HCT116 (cell line): ENCODE results near the gene NABP2. TPM values are rescaled to one million over a fixed set of nuclear protein-coding genes. Genes with fewer than 3 reads are reported as not detected.

Source experiments
- ATAC-seq: fragments of 200-7000 bp; cut with Tn5 transposase; 2 replicates; pipeline ENCODE4 v1.9.1; 2020; ENCODE audit warnings: mild to moderate bottlenecking, moderate library complexity
- BruUV-seq: library from RNA; stranded (reverse); fragments of 400-500 nt; replicated peaks from 2 replicates; lab custom pipeline; 2021; lab: Mats Ljungman, UMichigan
- CTCF ChIA-PET: fragments of 300-600 bp; sonication (Branson Sonifier 250); formaldehyde crosslinking; loops from one replicate; lab custom pipeline; 2021; ENCODE audit warnings: antibody characterized with exemption; lab: Charles Lee
- POLR2A ChIA-PET: fragments of 300-600, 350-600 bp; sonication (Branson Sonifier 250); formaldehyde crosslinking; loops from one replicate; lab custom pipeline; 2021; ENCODE audit warnings: antibody characterized with exemption; lab: Charles Lee
- RAD21 ChIA-PET, 2 experiments: fragments of 300-600 bp; sonication (Branson Sonifier 250); formaldehyde crosslinking; loops; one replicate each; lab custom pipeline; 2023; ENCODE audit warnings: low total read pairs in 2 of 2; ENCODE audit not compliant: uncharacterized antibody in 2 of 2, unreplicated experiment in 2 of 2, low non-redundant PET in 1 of 2; lab: Charles Lee
- DNase-seq: peaks from one replicate; pipeline ENCODE4 v3.0.0-alpha.2; 2010; ENCODE audit warnings: low read depth, low spot score
- H2AFZ ChIP-seq: fragments of 200-600 bp; shearing (Covaris generic), sonication (generic); 2 replicates; pipeline ENCODE4 v1.6.1; 2017; ENCODE audit warnings: low read depth, mixed run types, mixed read lengths, antibody characterized with exemption, low read length; ENCODE audit not compliant: poor library complexity, severe bottlenecking
- H3K27ac ChIP-seq: 2 replicates; pipeline ENCODE4 v1.5.1; 2012; ENCODE audit warnings: low read depth, low read length
- H3K27me3 ChIP-seq: fragments of 200-600 bp; sonication (generic); 2 replicates; pipeline ENCODE4 v1.6.1; 2016; ENCODE audit warnings: mixed run types, low read length, mixed read lengths; ENCODE audit not compliant: insufficient read depth
- H3K36me3 ChIP-seq, 2 experiments: fragments of 200-500 bp in 1 of 2; fragments of 200-600 bp in 1 of 2; sonication (Bioruptor generic) in 1 of 2; sonication (generic) in 1 of 2; 2 replicates each; pipeline versions ENCODE4 v1.5.1 to v1.6.1; 2014 to 2016; ENCODE audit warnings: low read length in 2 of 2, inconsistent platforms in 1 of 2, mixed read lengths in 1 of 2, mixed run types in 1 of 2; ENCODE audit not compliant: insufficient read depth in 2 of 2, control insufficient read depth in 1 of 2
- H3K4me1 ChIP-seq, 2 experiments: fragments of 200-600 bp in 1 of 2; sonication (generic) in 1 of 2; 2 replicates each; pipeline versions ENCODE4 v1.5.1 to v1.6.1; 2012 to 2017; ENCODE audit warnings: low read length in 2 of 2, inconsistent platforms in 1 of 2, mild to moderate bottlenecking in 1 of 2, mixed read lengths in 1 of 2, mixed run types in 1 of 2, moderate library complexity in 1 of 2; ENCODE audit not compliant: insufficient read depth in 2 of 2, control insufficient read depth in 1 of 2
- H3K4me2 ChIP-seq: fragments of 200-600 bp; sonication (generic); 2 replicates; pipeline ENCODE4 v1.6.1; 2017; ENCODE audit warnings: mixed run types, low read length, mixed read lengths
- H3K4me3 ChIP-seq, 2 experiments: fragments of 200-600 bp in 1 of 2; sonication (generic) in 1 of 2; replicated peaks in 1 of 2; 2 replicates each; pipeline ENCODE4 v1.5.1; 2011 to 2016; ENCODE audit warnings: low read length in 2 of 2, control low read depth in 1 of 2, low read depth in 1 of 2, mild to moderate bottlenecking in 1 of 2, mixed read lengths in 1 of 2, mixed run types in 1 of 2
- H3K79me2 ChIP-seq: fragments of 200-600 bp; sonication (generic); 2 replicates; pipeline ENCODE4 v1.6.1; 2017; ENCODE audit warnings: mild to moderate bottlenecking, mixed run types, low read length, moderate library complexity, mixed read lengths; ENCODE audit not compliant: insufficient read depth
- H3K9ac ChIP-seq: fragments of 200-600 bp; sonication (generic); 2 replicates; pipeline ENCODE4 v1.6.1; 2016; ENCODE audit warnings: low read length, mixed read lengths
- H3K9me2 ChIP-seq: fragments of 200-600 bp; sonication (generic), shearing (Covaris generic); 2 replicates; pipeline ENCODE4 v1.6.1; 2017; ENCODE audit warnings: mixed run types, mild to moderate bottlenecking, moderate library complexity; ENCODE audit not compliant: insufficient read depth
- H3K9me3 ChIP-seq, 2 experiments: fragments of 200-500 bp in 1 of 2; fragments of 200-600 bp in 1 of 2; sonication (Bioruptor generic) in 1 of 2; sonication (generic) in 1 of 2; 2 replicates each; pipeline ENCODE4 v1.6.1; 2014 to 2017; ENCODE audit warnings: low read length in 2 of 2, mixed read lengths in 2 of 2, inconsistent platforms in 1 of 2, low read depth in 1 of 2, mild to moderate bottlenecking in 1 of 2, mixed run types in 1 of 2, moderate library complexity in 1 of 2; ENCODE audit not compliant: control insufficient read depth in 1 of 2, insufficient read depth in 1 of 2
- H4K20me1 ChIP-seq: fragments of 200-600 bp; sonication (generic), shearing (Covaris generic); 2 replicates; pipeline ENCODE4 v1.6.1; 2017; ENCODE audit warnings: mixed run types, mild to moderate bottlenecking, moderate library complexity; ENCODE audit not compliant: insufficient read depth
- EZH2 ChIP-seq: fragments of 200-600 bp; sonication (generic); IDR thresholded peaks from 2 replicates; pipeline ENCODE4 v1.6.1; 2017; ENCODE audit warnings: antibody characterized with exemption, mixed run types
- JUND ChIP-seq: IDR thresholded peaks from 2 replicates; pipeline ENCODE4 v1.6.1; 2012
- RAD21 ChIP-seq: IDR thresholded peaks from 2 replicates; pipeline ENCODE4 v1.6.1; 2012; ENCODE audit warnings: low read depth, mild to moderate bottlenecking
- SRF ChIP-seq: IDR thresholded peaks from 2 replicates; pipeline ENCODE4 v1.6.1; 2012; ENCODE audit warnings: low read depth
- YY1 ChIP-seq: IDR thresholded peaks from 2 replicates; pipeline ENCODE4 v1.6.1; 2011; ENCODE audit warnings: low read length, low read depth, moderate library complexity, mild to moderate bottlenecking; ENCODE audit not compliant: insufficient replicate concordance; ENCODE audit errors: extremely low read depth
- intact Hi-C: fragments of 100-400 bp; cut with micrococcal nuclease; formaldehyde crosslinking; loops from 2 replicates; pipeline ENCODE4 v1.10.0; 2022
- total RNA-seq: library from RNA; stranded (reverse); gene quantifications from one replicate; pipeline ENCODE4 v1.2.1, GENCODE V29; 2021; ENCODE audit not compliant: unreplicated experiment
- TF ChIP-seq, protein P1 (sequence below): IDR thresholded peaks from 2 replicates; pipeline ENCODE4 v1.6.1; 2012
- TF ChIP-seq, protein P2 (sequence below): IDR thresholded peaks from 2 replicates; pipeline ENCODE4 v1.6.1; 2011; ENCODE audit warnings: mild to moderate bottlenecking, low read length, moderate library complexity; ENCODE audit not compliant: insufficient replicate concordance; ENCODE audit errors: extremely low read depth
- TF ChIP-seq, protein P3 (sequence below), 3 experiments: fragments of 200-600 bp in 1 of 3; sonication (generic) in 1 of 3; IDR thresholded peaks in 2 of 3; conservative IDR thresholded peaks in 1 of 3; 2 replicates each; pipeline ENCODE4 v1.5.1; 2012 to 2017; ENCODE audit warnings: low read depth in 2 of 3, low read length in 2 of 3, antibody characterized with exemption in 1 of 3, borderline replicate concordance in 1 of 3, control low read depth in 1 of 3, mild to moderate bottlenecking in 1 of 3, mixed read lengths in 1 of 3, mixed run types in 1 of 3, moderate library complexity in 1 of 3; ENCODE audit not compliant: insufficient read depth in 1 of 3
- TF ChIP-seq, protein P4 (sequence below): IDR thresholded peaks from 2 replicates; pipeline ENCODE4 v1.6.1; 2012
- TF ChIP-seq, protein P5 (sequence below): IDR thresholded peaks from 2 replicates; pipeline ENCODE4 v1.6.1; 2012; ENCODE audit warnings: low read depth

The NABP2 gene
- total RNA-seq, 1 experiment from 2014 or later: 52.9 TPM

DNA sequence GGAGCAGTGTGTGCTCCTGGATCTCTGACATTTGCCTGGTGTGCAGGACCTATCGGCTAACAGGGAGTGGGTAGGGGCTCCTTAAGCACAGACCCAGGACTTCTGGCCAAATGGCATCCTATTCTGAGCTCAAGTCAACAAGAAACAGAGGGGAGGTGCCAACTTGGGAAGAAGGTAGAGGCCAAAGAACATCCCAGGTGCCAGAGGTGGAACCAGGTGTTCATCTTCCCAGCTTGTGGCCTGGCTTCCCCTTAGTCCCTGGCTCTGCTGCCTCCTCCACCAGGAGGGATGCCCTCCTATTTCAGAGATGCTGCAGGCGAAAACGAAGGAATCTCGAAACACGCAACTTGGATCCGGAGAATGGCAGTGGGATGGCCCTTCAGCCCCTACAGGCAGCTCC is 11.9 kb downstream of the NABP2 start (continued):
- TF ChIP-seq, protein P1, sequence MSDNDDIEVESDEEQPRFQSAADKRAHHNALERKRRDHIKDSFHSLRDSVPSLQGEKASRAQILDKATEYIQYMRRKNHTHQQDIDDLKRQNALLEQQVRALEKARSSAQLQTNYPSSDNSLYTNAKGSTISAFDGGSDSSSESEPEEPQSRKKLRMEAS: no peak
- TF ChIP-seq, protein P2, sequence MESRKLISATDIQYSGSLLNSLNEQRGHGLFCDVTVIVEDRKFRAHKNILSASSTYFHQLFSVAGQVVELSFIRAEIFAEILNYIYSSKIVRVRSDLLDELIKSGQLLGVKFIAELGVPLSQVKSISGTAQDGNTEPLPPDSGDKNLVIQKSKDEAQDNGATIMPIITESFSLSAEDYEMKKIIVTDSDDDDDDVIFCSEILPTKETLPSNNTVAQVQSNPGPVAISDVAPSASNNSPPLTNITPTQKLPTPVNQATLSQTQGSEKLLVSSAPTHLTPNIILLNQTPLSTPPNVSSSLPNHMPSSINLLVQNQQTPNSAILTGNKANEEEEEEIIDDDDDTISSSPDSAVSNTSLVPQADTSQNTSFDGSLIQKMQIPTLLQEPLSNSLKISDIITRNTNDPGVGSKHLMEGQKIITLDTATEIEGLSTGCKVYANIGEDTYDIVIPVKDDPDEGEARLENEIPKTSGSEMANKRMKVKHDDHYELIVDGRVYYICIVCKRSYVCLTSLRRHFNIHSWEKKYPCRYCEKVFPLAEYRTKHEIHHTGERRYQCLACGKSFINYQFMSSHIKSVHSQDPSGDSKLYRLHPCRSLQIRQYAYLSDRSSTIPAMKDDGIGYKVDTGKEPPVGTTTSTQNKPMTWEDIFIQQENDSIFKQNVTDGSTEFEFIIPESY: no peak

DNA sequence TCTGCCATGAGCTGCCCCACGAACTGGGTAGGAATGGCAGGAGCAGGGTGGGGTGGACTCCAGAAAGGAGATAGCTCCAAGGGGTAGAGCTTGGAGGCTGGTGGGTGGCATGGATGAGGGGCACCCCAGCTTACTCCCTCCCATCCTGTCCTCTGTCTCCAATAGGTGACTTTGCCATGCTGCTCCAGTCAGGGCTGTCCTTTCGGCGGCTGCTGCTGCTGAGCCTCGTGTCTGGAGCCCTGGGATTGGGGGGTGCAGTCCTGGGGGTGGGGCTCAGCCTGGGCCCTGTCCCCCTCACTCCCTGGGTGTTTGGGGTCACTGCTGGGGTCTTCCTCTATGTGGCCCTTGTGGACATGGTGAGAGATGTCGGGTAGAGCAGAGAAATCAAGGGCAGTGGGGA is 12.8 kb downstream of the NABP2 start:
- peaks cover 0 to 6% of the 10 kb centered on the region in 2 experiments; a peak in 1 of 4 replicates for H3K4me1 ChIP-seq
- no peak overlapping the region for H3K4me3 ChIP-seq

More for the DNA sequence above, 12.8 kb downstream of the NABP2 start:
- RAD21 ChIA-PET: no interaction called here
- TF ChIP-seq JUND: no peak
- TF ChIP-seq, protein P3, sequence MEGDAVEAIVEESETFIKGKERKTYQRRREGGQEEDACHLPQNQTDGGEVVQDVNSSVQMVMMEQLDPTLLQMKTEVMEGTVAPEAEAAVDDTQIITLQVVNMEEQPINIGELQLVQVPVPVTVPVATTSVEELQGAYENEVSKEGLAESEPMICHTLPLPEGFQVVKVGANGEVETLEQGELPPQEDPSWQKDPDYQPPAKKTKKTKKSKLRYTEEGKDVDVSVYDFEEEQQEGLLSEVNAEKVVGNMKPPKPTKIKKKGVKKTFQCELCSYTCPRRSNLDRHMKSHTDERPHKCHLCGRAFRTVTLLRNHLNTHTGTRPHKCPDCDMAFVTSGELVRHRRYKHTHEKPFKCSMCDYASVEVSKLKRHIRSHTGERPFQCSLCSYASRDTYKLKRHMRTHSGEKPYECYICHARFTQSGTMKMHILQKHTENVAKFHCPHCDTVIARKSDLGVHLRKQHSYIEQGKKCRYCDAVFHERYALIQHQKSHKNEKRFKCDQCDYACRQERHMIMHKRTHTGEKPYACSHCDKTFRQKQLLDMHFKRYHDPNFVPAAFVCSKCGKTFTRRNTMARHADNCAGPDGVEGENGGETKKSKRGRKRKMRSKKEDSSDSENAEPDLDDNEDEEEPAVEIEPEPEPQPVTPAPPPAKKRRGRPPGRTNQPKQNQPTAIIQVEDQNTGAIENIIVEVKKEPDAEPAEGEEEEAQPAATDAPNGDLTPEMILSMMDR (IDR thresholded peaks at IDR 0.05 in 2 of 3, conservative IDR thresholded peaks at IDR 0.05 in 1 of 3; ENCODE audit: borderline replicate concordance in 1 of 3, insufficient read depth in 1 of 3, low read depth in 2 of 3, low read length in 2 of 3): no peak
- TF ChIP-seq, protein P4, sequence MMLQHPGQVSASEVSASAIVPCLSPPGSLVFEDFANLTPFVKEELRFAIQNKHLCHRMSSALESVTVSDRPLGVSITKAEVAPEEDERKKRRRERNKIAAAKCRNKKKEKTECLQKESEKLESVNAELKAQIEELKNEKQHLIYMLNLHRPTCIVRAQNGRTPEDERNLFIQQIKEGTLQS: no peak
- TF ChIP-seq, protein P1: no peak
- no peak for TF ChIP-seq EZH2
- TF ChIP-seq, protein P5, sequence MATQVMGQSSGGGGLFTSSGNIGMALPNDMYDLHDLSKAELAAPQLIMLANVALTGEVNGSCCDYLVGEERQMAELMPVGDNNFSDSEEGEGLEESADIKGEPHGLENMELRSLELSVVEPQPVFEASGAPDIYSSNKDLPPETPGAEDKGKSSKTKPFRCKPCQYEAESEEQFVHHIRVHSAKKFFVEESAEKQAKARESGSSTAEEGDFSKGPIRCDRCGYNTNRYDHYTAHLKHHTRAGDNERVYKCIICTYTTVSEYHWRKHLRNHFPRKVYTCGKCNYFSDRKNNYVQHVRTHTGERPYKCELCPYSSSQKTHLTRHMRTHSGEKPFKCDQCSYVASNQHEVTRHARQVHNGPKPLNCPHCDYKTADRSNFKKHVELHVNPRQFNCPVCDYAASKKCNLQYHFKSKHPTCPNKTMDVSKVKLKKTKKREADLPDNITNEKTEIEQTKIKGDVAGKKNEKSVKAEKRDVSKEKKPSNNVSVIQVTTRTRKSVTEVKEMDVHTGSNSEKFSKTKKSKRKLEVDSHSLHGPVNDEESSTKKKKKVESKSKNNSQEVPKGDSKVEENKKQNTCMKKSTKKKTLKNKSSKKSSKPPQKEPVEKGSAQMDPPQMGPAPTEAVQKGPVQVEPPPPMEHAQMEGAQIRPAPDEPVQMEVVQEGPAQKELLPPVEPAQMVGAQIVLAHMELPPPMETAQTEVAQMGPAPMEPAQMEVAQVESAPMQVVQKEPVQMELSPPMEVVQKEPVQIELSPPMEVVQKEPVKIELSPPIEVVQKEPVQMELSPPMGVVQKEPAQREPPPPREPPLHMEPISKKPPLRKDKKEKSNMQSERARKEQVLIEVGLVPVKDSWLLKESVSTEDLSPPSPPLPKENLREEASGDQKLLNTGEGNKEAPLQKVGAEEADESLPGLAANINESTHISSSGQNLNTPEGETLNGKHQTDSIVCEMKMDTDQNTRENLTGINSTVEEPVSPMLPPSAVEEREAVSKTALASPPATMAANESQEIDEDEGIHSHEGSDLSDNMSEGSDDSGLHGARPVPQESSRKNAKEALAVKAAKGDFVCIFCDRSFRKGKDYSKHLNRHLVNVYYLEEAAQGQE: no peak
- no peak for TF ChIP-seq SRF
- no peak for TF ChIP-seq RAD21
- no peak for TF ChIP-seq YY1
- Histone ChIP-seq H4K20me1 (no peaks in the 10 kb centered on the region), H3K36me3 (peaks cover 7 to 9% of the 10 kb centered on the region in 2 experiments; a peak in 3 of 4 replicates), H3K27ac (no peak overlapping the region), H2AFZ (no peak overlapping the region), H3K79me2 (no peaks in the 10 kb centered on the region), H3K27me3 (no peaks in the 10 kb centered on the region), H3K4me2 (no peak overlapping the region), H3K9ac (no peak overlapping the region), H3K9me3 (no peaks in the 10 kb centered on the region), H3K9me2 (no peaks in the 10 kb centered on the region)
- intact Hi-C loops: no loop called here
- CTCF ChIA-PET: no interaction called here
- POLR2A ChIA-PET: no interaction called here
- DNase-seq (no peak), ATAC-seq (no peak)
- no TSS peak for BruUV-seq
